IPS-18c (cell line): Measurements from ENCODE around the gene TBC1D9B.

Source experiments
- H3K4me3 ChIP-seq: 2 replicates; pipeline ENCODE4 v1.7.0; 2013; ENCODE audit warnings: low read depth, mild to moderate bottlenecking, low read length, moderate library complexity; ENCODE audit not compliant: insufficient read depth
- H3K9me3 ChIP-seq: one replicate; pipeline ENCODE4 v1.6.1; 2013; ENCODE audit warnings: mild to moderate bottlenecking, low read length, moderate library complexity; ENCODE audit not compliant: control insufficient read depth, insufficient read depth

The TBC1D9B gene

GRCh38 chr5:179822059-179822432 is 85.7 kb downstream of the TBC1D9B start:
- Histone ChIP-seq H3K9me3 (no peaks in the 10 kb centered on the region), H3K4me3 (peak overlapping the region; percentile 95; the same call in 1 of the 2 replicates)

DNA sequence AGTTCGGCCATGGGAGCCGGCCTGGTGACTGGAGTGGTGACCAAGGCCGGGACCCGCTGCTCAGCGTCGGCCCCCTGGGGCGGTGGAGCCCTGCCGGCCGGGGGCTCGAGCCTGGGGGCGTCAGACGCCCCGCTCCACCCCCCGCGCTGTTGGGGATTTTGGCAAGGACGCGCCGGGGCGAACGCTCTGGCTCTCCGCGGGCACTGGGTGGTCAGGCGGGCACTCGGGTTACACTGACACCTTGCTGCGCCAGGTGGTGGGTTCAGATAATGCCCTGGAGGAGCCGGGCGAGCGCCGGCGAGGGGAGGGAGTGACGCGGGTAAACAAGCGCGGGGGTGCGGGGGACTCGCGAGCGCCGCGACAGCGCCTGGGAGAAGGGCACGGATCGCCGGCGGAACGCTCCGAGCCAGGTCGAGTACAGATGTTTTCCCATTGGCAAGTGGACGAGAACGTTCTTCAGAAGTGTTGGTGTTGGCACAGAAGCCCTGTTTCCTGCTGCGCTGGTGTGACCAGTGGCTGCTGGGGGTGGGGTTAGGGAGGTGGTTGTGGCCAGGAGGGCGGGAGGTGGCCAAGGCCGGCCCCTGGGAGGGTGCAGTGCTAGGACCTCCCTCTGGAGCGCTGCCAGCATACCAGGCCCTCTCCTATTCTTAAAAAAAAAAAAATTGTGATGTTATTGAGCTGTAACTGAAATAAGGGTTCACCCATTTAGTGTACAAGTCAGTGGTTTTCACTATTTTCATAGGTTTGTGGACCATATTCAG is 86.2 kb downstream of the TBC1D9B start:
- no peaks in the 10 kb centered on the region for H3K9me3 ChIP-seq
- H3K4me3 ChIP-seq, result peak overlapping the region; percentile 95

DNA sequence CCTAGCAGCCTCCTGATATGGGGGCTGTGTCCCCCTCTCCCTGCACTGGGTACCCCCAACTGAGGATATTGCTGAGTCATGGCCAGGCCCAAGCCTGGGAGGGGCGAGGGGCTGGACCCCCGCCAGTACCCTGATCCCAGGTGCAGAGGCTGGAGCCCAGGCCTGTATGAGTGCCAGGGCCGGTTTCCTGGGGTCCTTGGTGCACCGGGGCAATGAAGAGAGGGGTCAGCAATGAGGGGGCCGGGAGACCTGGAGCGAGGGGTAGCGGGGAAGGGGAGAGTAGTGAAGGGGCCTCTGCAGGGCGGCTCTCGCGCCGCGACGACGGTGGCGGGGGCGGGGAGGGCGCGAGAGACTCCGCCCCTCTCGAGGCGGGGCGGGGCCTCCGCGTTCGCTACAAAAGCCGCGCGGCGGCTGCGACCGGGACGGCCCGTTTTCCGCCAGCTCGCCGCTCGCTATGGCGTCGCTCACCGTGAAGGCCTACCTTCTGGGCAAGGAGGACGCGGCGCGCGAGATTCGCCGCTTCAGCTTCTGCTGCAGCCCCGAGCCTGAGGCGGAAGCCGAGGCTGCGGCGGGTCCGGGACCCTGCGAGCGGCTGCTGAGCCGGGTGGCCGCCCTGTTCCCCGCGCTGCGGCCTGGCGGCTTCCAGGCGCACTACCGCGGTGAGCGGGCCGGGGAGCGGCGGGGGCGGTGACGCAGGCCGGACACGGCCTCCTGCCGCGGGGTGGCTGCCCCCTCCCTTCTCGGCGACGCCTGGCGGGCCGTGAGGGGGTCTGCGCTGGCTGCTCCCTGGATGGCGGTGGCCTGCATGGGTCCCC is 87.0 kb downstream of the TBC1D9B start, which contains the start of gene SQSTM1:
Gene SQSTM1, plus strand, starts transcription at position 423 of the 815 bp plus-strand sequence. Its CDS starts 32 bp downstream, at position 455.
- Histone ChIP-seq H3K9me3 (no peaks in the 10 kb centered on the region), H3K4me3 (peak within 1 kb of the TSS; percentile 95)

- no peak overlapping the region for H3K4me3 ChIP-seq
- H3K9me3 ChIP-seq, result no peaks in the 10 kb centered on the region
These were observed 87.6 kb downstream of the TBC1D9B start for GRCh38 chr5:179820127-179820482.

DNA sequence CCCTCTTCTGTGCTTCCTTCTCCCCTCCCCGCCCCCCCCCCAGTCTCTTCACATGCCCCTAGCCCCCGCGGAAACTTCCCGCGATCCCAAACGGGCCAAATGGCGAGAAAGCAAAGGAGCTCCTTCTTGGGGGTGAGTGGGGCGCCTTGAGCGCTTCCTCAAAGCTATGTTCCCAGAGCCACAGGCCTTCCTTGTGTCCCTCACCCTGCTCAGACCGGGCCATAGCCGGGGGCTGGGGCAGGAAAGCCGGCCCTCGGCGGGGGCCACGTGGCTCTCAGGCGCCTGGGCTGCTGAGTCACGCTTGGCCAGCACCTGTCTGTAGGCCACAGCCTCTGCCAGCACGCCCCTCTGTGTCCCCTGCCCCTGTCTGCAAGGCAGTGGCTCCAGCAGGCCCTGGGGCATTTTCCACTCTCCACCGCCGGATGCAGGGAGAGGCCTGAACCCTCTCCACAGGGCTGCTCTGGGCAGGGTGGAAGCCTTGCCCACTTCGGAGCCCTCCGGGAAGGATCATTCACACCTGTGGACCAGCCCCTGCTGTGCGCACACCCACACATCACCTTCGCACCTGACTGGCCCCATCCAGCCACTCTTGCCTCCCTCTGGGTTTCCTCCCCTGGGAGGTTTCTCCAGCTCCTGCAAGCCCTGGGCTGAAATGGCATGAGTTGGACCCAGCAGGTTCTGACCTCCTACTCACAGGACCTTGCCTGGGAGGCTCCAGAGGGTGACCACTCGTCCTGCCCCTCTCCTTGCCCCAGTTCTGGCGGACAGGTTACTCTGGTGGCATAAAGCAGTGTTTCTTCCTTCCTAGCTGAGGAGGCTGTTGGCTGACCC is 88.2 kb downstream of the TBC1D9B start:
- peak overlapping the region; percentile 31; the same call in 1 of the 2 replicates for H3K4me3 ChIP-seq
- no peaks in the 10 kb centered on the region for H3K9me3 ChIP-seq

DNA sequence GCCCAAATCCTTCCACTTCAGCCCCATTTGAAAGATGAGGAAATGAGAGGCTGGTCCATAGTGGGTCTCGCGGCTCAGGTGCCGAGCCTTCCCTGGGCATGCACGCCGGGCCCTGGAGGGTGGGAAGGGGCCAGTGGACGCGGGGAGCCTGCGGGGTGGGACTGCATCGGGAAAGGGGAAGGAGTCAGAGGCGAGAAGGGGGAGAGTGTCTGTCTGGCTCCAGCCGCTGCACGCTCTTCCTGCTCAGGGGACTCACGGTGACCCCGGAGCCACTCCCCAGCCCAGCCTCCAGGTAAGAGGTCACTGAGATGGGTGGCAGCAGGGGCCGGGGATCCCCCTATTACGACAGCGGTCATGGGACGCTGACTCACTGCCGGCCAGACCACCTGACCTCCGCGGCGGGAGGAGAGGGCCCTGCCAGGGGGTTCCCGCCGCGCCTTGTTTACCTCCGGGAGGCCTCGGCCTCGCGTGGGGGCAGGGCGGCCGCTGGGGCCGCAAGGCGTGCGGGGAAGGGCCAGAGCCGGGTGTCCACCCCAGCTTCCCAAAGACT is 88.9 kb downstream of the TBC1D9B start:
- Histone ChIP-seq H3K4me3 (peak overlapping the region; percentile 31), H3K9me3 (no peaks in the 10 kb centered on the region)

DNA sequence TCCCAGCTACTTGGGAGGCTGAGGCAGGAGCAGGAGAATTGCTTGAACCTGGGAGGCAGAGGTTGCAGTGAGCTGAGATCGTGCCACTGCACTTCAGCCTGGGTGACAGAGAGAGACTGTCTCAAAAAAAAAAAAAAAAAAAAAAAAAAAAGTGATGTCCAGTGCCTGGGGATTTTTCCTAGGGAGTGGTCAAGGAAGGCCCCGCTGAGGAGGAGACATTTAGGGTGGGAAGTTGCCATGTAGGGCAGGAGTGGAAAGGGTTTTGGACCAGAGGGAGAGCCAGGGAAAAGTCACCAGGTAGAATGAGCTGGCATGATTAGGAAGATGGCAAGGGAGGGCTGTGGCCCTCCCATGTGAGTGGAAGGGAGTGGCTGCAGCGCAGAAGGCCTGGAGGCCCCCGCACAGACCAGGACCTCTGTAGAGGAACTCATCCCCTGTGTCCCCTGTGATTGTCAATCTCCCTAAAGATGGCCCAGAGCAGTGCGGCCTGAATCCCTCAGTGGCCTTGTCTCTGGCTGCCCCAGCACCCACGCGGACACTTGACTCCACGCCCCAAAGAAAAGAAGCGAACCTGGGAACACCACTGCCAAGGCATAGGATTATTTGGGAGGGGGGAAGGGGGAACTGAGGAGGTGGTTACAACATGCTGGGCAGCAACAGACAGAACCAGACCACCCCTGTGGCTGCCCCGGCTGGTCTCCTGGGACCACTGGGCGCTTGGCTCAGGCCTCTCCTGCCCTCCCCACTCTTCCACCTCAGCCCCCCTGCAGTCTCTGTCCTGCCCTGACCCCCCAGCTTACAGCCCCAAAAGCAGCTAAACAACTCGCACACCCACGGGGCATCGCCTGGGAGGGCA is 89.6 kb downstream of the TBC1D9B start:
- H3K4me3 ChIP-seq, result peak overlapping the region; percentile 31

DNA sequence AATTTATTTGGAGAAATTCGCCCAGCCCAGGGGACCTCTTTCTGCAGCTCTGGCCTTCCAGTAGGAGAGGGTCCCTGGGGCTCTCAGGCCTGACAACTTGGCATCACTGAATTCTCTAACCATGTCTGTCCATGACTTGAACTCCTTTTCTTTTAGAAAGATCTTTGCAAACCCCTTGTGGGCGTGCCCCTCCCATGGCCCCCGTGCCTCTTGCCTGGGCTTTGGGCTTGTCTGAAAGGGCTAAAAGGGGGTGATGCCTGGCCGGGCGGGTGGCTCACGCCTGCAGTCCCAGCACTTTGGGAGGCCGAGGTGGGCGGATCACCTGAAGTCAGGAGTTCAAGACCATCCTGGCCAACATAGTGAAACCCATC is 90.2 kb downstream of the TBC1D9B start:
- Histone ChIP-seq H3K9me3 (no peaks in the 10 kb centered on the region), H3K4me3 (peak overlapping the region; percentile 62)

More for the DNA sequence above, 89.6 kb downstream of the TBC1D9B start:
- no peaks in the 10 kb centered on the region for H3K9me3 ChIP-seq

- no peaks in the 10 kb centered on the region for H3K9me3 ChIP-seq
- H3K4me3 ChIP-seq, result peak overlapping the region; percentile 62
These were observed 90.8 kb downstream of the TBC1D9B start for GRCh38 chr5:179816796-179817469.

- Histone ChIP-seq H3K4me3 (peak overlapping the region; percentile 62), H3K9me3 (no peaks in the 10 kb centered on the region)
These were observed 91.3 kb downstream of the TBC1D9B start for GRCh38 chr5:179816401-179816795.

DNA sequence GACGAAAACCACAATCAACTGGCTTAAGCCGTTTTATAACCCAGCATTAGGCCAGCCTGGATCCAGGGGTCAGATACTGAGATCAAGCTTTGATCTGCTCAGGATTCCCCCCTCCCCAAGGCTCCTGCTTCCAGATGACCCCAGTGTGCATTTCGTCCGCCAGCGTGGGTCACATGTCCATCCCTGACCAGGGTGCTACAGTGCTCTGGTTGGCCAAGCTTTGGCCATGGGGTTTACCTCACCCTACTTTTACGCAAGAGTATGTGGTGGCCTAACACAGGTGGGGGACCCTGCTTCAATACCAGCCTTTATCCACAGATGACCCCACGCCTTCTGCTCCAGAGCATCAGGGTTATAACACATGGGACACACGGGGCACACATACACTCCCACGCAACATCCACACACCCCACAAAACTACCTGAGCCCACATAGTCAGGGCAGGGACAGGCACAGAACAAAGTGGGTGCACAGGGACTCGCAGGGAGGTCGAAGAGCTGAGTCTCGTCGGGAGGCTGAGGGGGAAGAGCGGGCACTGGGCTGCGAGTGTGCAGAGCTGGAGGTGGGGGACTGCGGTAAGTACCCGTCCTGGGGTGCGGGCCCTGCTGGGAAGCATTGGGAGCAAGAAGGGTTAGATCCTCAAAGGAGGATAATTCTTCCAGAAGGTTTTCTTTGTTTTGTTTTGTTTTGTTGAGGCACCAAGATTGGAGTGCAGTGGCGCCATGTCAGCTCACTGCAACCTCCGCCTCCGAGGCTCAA is 92.0 kb downstream of the TBC1D9B start:
- no peak overlapping the region; the same call in 1 of the 2 replicates for H3K4me3 ChIP-seq
- H3K9me3 ChIP-seq, result no peaks in the 10 kb centered on the region

DNA sequence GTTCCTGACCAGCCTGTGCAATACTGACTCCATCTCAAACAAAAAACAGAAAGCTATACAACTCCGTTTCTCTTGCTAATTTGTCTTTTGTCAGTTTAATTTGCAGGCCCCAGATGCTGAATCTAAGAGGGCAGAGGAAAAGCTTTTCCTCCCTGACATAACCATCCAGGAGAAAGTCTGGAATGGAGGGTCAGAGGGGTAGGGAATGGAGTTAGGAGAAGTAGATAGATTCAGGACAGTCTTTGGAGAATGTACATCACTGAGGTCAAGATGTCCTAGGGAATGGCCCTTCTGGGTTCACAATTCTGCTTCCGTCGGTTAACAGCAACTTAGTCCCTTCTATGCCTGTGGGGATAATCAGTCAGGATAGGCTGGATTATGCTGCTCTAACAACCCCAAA is 93.6 kb downstream of the TBC1D9B start:
- Histone ChIP-seq H3K9me3 (no peaks in the 10 kb centered on the region), H3K4me3 (no peak overlapping the region)

DNA sequence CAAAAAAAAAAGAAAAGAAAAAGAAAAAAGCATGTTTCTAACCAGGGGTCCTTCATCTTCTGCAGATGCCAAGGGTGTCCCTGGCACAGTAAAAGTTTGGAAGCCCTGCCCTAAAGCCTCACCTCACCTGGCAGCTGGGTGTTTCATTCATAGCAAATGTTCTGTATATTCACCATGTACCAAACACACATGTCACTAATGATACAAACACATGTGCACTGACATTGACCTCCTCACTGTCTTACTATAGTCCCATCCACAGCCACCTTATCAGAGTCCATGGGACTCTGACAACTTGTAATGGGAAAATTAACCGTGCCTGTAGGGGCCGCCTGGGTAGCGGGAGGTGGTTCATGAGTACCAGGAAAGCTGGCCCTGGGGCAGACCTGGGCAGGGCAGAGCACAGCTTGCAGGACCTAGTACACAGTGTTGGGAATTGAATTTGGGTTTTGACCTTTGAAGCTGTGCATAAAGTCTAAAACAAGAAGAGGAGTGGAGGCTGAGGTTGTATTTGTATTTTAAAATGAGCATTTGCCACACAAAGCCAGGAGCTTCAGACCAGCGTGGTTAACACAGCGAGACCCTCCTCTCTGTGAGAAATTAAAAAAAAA is 94.6 kb downstream of the TBC1D9B start:
- no peaks in the 10 kb centered on the region for H3K9me3 ChIP-seq
- H3K4me3 ChIP-seq, result no peak overlapping the region

GRCh38 chr5:179812135-179812825 is 95.4 kb downstream of the TBC1D9B start:
- H3K4me3 ChIP-seq, result no peak overlapping the region
- H3K9me3 ChIP-seq, result no peaks in the 10 kb centered on the region
